Ovary (tissue), 9 donors: ENCODE results near the gene SDK1. TPM values are rescaled to one million over a fixed set of nuclear protein-coding genes. Genes with fewer than 3 reads are reported as not detected.

Source experiments
- DNase-seq, 5 donors: peaks; one replicate each; pipeline ENCODE4 v3.0.0-alpha.2; 2019 to 2020
- H3K27ac ChIP-seq, 2 donors: fragments of 200-600 bp; one replicate each; pipeline versions ENCODE4 v1.5.1 to v1.8.0; 2019 to 2022
- H3K27me3 ChIP-seq: fragments of 200-600 bp; one replicate; pipeline ENCODE4 v1.8.0; 2022
- H3K36me3 ChIP-seq: fragments of 200-600 bp; sonication (generic); one replicate; pipeline ENCODE4 v1.5.1; 2019
- H3K4me1 ChIP-seq: one replicate; pipeline ENCODE4 v1.8.1; 2013; ENCODE audit warnings: mild to moderate bottlenecking, moderate library complexity; ENCODE audit not compliant: insufficient read depth
- H3K4me3 ChIP-seq: fragments of 200-600 bp; sonication (generic); one replicate; pipeline ENCODE4 v1.5.1; 2017
- H3K9me3 ChIP-seq, 2 donors: fragments of 200-600 bp in 1 of 2; sonication (generic) in 1 of 2; one replicate each; pipeline versions ENCODE4 v1.5.1 to v1.8.1; 2013 to 2019; ENCODE audit warnings: mild to moderate bottlenecking in 1 of 2, moderate library complexity in 1 of 2
- EP300 ChIP-seq: sonication (generic); formaldehyde crosslinking; IDR thresholded peaks from one replicate; pipeline ENCODE4 v1.6.1; 2017; ENCODE audit warnings: antibody characterized with exemption
- POLR2A ChIP-seq: fragments of 450-650 bp; IDR thresholded peaks from one replicate; pipeline ENCODE4 v1.6.1; 2017; ENCODE audit warnings: antibody characterized with exemption, mild to moderate bottlenecking, moderate library complexity
- WGBS, 3 donors: extraction: QIAGEN DNeasy Blood & Tissue Kit in 1 of 3; methylation state at CpG; one replicate each; pipeline versions ENCODE4 v1.1.5 to v1.1.7; 2013 to 2017; 5-methylcytosine and 5-hydroxymethylcytosine counted together
- intact Hi-C, 4 donors: fragments of 100-400 bp; cut with DNase I; formaldehyde crosslinking; loops; one replicate each; pipeline versions ENCODE4 v1.11.0 to v1.15.1; 2022 to 2023
- polyA plus RNA-seq, 2 donors: library from polyadenylated mRNA; stranded (reverse); fragments of 200-250 nt in 1 of 2; fragments of 350-450 nt in 1 of 2; fragmentation: Illumina TruSeq in 1 of 2; extraction: RNeasy Lipid Tissue Mini Kit (QIAGEN cat#74804) in 1 of 2; gene quantifications; one replicate each; pipeline ENCODE4 v1.2.3, GENCODE V29; 2013 to 2014
- total RNA-seq, 7 donors: library from RNA; depleted of rRNA in 2 of 7; stranded (reverse); fragments of >200 nt in 2 of 7; fragmentation: NEBNext Ultra II Directional in 3 of 7; extraction: Animal tissue kit (Norgen Biotek cat#: 25700) in 3 of 7; gene quantifications; one replicate each; pipeline versions ENCODE4 v1.1.0 to v1.2.4, GENCODE V29; 2016 to 2023
- TF ChIP-seq, protein P1 (sequence below), 3 donors: fragments of 450-650 bp in 2 of 3; fragments of 200-600 bp in 1 of 3; IDR thresholded peaks; one replicate each; pipeline versions ENCODE4 v1.5.1 to v1.8.0; 2016 to 2022; ENCODE audit warnings: antibody characterized with exemption in 3 of 3, mild to moderate bottlenecking in 1 of 3
- donor health status: DM: no; HTN: no; CAD: no; lungs with moderate emphysema.
- donor health status: DM: no; HTN: no; CAD: no.
- donor health status: Bipolar disorder and iron deficiency.
- donor health status: DM: yes; HTN: yes; CAD: no.
- donor health status: DM: no; HTN: no; CAD: no.
- donor health status: DM: yes; HTN: yes; CAD: no.

SDK1 gene
- total and polyA plus RNA-seq, 9 donors, result 1.2 to 13.3 (median 4.4) TPM

DNA sequence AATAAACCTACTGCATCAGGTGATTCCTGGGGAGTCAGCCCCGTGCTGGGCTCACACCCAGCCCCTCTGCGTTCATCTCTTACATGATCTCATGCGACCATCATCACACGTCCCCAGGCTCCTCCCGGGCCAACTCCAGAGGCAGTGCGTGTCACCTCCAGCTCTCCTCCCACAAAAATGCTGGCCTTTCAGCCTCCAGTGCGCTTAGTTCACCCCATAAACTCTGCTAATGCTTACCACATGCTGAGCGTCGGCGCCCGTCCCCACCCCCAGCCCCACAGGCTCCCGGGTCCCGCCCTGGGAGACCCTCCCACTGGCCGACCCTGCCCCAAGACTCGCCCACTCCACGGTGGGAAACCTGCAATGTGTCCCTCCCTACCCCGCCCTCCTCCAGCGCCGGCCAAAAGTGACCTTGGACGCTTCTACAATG is 816 bp upstream of the SDK1 start:
- H3K36me3 ChIP-seq, result no peaks in the 10 kb centered on the region
- peak overlapping the region; percentile 61 for H3K4me3 ChIP-seq
- H3K9me3 ChIP-seq, result no peaks in the 10 kb centered on the region
- intact Hi-C loops, result loop anchor here in 1 of 4 donors (5.0 kb wide), 1 partner anchor 1332 kb away; no protein-coding TSS in a partner anchor
- 2 to 14% (median 6%) methylated on average over 15 to 20 of the region's 20 CpGs for WGBS, 3 donors
- peak in 2 of 5 donors; percentile 25 to 35 for DNase-seq
- no peak for TF ChIP-seq EP300
- no peak for TF ChIP-seq POLR2A
- TF ChIP-seq, protein P1, sequence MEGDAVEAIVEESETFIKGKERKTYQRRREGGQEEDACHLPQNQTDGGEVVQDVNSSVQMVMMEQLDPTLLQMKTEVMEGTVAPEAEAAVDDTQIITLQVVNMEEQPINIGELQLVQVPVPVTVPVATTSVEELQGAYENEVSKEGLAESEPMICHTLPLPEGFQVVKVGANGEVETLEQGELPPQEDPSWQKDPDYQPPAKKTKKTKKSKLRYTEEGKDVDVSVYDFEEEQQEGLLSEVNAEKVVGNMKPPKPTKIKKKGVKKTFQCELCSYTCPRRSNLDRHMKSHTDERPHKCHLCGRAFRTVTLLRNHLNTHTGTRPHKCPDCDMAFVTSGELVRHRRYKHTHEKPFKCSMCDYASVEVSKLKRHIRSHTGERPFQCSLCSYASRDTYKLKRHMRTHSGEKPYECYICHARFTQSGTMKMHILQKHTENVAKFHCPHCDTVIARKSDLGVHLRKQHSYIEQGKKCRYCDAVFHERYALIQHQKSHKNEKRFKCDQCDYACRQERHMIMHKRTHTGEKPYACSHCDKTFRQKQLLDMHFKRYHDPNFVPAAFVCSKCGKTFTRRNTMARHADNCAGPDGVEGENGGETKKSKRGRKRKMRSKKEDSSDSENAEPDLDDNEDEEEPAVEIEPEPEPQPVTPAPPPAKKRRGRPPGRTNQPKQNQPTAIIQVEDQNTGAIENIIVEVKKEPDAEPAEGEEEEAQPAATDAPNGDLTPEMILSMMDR (IDR thresholded peaks at IDR 0.05), result no peak
- no peak overlapping the region for H3K27ac ChIP-seq
- H3K4me1 ChIP-seq, result peaks cover 3% of the 10 kb centered on the region
- no peaks in the 10 kb centered on the region for H3K27me3 ChIP-seq

DNA sequence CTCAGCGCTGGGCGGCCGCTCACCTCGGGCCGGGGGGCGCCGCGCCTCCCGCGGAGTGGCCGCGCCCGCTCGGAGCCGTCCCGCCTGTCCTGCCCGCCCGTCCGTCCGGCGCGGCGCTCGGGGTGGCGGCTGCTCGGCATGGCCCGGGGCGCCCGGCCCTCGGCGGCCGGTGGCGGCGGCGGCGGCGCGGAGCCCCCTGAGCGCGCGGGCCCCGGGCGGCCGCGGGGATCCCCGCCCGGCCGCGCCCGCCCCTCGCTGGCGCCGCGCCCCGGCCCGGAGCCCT is 338 bp downstream of the SDK1 start:
- TF ChIP-seq EP300, result no peak
- TF ChIP-seq POLR2A, result no peak
- TF ChIP-seq, protein P1 (IDR thresholded peaks at IDR 0.05), result no peak
- 0% methylated on average over 1 to 56 of the region's 56 CpGs for WGBS, 3 donors
- intact Hi-C loops, result loop anchor here in 1 of 4 donors (5.0 kb wide), 1 partner anchor 1331 kb away; no protein-coding TSS in a partner anchor
- Histone ChIP-seq H3K4me3 (peak overlapping the region; percentile 61), H3K27me3 (no peaks in the 10 kb centered on the region), H3K9me3 (no peaks in the 10 kb centered on the region), H3K27ac (no peak overlapping the region), H3K4me1 (peaks cover 3% of the 10 kb centered on the region), H3K36me3 (no peaks in the 10 kb centered on the region)
- DNase-seq, result peak in 1 of 5 donors; percentile 23

DNA sequence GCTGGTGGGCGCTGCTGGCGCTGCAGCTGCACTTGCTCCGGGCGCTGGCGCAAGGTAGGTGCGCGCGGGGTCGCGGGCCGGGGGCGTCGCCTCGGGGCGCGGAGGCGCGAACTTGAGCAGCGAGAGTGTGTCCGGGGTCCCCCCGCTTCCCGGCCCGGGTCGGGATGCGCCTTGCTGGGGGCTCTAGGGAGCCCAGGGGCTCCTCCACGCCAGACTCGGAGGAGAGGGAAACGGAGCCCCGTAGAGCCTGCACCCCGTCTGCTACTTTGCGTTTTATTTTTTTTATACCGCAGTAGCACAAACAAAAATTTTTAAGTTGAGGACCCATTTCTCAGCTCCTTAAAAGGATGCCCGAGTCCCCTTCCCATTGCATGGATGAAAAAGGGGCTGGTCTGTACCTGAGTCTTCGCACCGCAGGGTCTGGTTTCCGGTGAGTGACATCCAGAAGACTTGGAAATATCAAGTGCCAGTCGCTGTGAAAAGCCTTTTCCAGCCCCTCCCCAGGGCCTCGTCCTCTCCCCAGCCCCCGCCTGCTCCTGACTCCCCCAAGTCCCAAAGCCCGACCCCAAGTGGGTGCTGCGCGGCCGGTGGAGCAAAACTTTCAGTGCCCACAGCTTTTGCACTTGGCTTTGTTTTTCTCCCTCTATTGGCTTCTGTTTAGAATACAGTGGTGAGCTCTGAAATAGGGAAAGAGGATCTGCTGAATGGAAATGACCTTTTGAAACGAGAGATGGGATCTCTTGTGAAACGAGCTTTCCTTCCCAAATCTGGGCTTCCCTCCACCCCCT is 973 bp downstream of the SDK1 start:
- intact Hi-C loops, result loop anchor here in 1 of 4 donors (5.0 kb wide), 1 partner anchor 1330 kb away; no protein-coding TSS in a partner anchor
- Histone ChIP-seq H3K4me3 (peak overlapping the region; percentile 61), H3K27ac (peak overlapping the region in 1 of 2 donors; percentile 57), H3K27me3 (no peaks in the 10 kb centered on the region), H3K9me3 (no peaks in the 10 kb centered on the region), H3K36me3 (no peaks in the 10 kb centered on the region), H3K4me1 (peaks cover 3% of the 10 kb centered on the region)
- 0 to 1% (median 0%) methylated on average over 38 to 45 of the region's 45 CpGs for WGBS, 3 donors
- DNase-seq, result peak in 4 of 5 donors; percentile 18 to 48 (median 41)
- TF ChIP-seq, protein P1 (IDR thresholded peaks at IDR 0.05), result no peak
- TF ChIP-seq EP300, result no peak

DNA sequence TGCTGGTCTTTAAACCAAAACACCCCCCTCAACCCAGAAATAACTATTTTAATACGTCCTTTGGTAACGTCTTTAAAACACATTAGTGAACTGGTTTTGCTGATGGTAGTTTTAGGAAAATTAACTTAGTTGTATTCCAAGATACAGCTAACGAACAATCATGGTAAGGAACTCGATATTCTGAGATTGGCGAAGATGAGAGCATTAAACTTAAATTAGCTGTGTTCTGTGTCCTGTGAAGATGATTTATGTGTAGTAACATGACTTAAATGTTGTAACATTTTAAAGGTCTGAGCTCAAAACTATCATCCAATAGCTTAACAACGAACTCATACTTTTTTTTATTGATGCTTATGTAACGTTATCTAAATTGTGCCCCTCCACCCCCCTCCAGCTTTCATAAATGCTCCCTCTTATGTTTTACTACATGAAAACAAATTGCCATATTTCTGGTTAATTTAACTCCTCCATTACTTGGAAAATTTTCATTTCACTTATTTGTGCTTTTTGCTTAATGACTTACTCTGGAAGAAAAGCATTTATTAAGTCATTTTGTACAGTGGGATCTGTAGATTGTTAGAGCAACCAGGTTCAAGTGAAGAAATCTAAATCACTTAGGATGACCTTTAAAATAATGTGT is 1.7 kb downstream of the SDK1 start:
- intact Hi-C loops, result loop anchor here in 1 of 4 donors (5.0 kb wide), 1 partner anchor 1330 kb away; no protein-coding TSS in a partner anchor
- no peak for DNase-seq
- H3K36me3 ChIP-seq, result no peaks in the 10 kb centered on the region
- H3K4me1 ChIP-seq, result peaks cover 3% of the 10 kb centered on the region
- WGBS, 3 donors, result 10 to 12% (median 11%) methylated on average over 7 of the region's 7 CpGs
- H3K27ac ChIP-seq, result peak overlapping the region in 1 of 2 donors; percentile 57
- TF ChIP-seq, protein P1 (IDR thresholded peaks at IDR 0.05), result no peak
- no peak for TF ChIP-seq EP300
- TF ChIP-seq POLR2A, result no peak
- H3K4me3 ChIP-seq, result peak overlapping the region; percentile 61
- H3K9me3 ChIP-seq, result no peaks in the 10 kb centered on the region
- H3K27me3 ChIP-seq, result no peaks in the 10 kb centered on the region
